IPS-18a (cell line): ENCODE results near the gene IQCH.

Experiments used
- H3K27ac ChIP-seq: one replicate; pipeline ENCODE4 v1.5.1; 2013; ENCODE audit warnings: low read length
- H3K27me3 ChIP-seq: one replicate; pipeline ENCODE4 v1.6.1; 2013; ENCODE audit warnings: mild to moderate bottlenecking, low read length; ENCODE audit not compliant: control insufficient read depth, insufficient read depth
- H3K36me3 ChIP-seq: one replicate; pipeline ENCODE4 v1.6.1; 2013; ENCODE audit warnings: low read depth, low read length; ENCODE audit not compliant: control insufficient read depth
- H3K4me1 ChIP-seq: one replicate; pipeline ENCODE4 v1.6.1; 2013; ENCODE audit warnings: low read depth, low read length; ENCODE audit not compliant: control insufficient read depth
- H3K4me3 ChIP-seq: one replicate; pipeline ENCODE4 v1.5.1; 2013; ENCODE audit warnings: low read length
- H3K9ac ChIP-seq: one replicate; pipeline ENCODE4 v1.6.1; 2013; ENCODE audit warnings: mild to moderate bottlenecking, low read length, moderate library complexity
- H3K9me3 ChIP-seq: one replicate; pipeline ENCODE4 v1.6.1; 2013; ENCODE audit warnings: low read depth, low read length; ENCODE audit not compliant: control insufficient read depth

Gene IQCH

GRCh38 chr15:67366904-67367303 lies 112.3 kb downstream of the IQCH start:
- Histone ChIP-seq H3K27me3 (no peaks in the 10 kb centered on the region), H3K36me3 (no peaks in the 10 kb centered on the region), H3K4me3 (no peak overlapping the region), H3K9me3 (no peaks in the 10 kb centered on the region), H3K27ac (no peak overlapping the region), H3K9ac (no peak overlapping the region), H3K4me1 (no peaks in the 10 kb centered on the region)

- Histone ChIP-seq H3K4me1 (no peaks in the 10 kb centered on the region), H3K9me3 (no peaks in the 10 kb centered on the region), H3K9ac (no peak overlapping the region), H3K27me3 (no peaks in the 10 kb centered on the region), H3K4me3 (no peak overlapping the region), H3K27ac (no peak overlapping the region), H3K36me3 (no peaks in the 10 kb centered on the region)
These were observed 114.9 kb downstream of the IQCH start for GRCh38 chr15:67369359-67369998.

- no peak overlapping the region for H3K4me3 ChIP-seq
- no peaks in the 10 kb centered on the region for H3K9me3 ChIP-seq
- no peaks in the 10 kb centered on the region for H3K27me3 ChIP-seq
- no peak overlapping the region for H3K9ac ChIP-seq
- no peaks in the 10 kb centered on the region for H3K4me1 ChIP-seq
- H3K27ac ChIP-seq, result no peak overlapping the region
- H3K36me3 ChIP-seq, result no peaks in the 10 kb centered on the region
These were observed 115.8 kb downstream of the IQCH start for GRCh38 chr15:67370206-67370954.

GRCh38 chr15:67372543-67372942 lies 118.0 kb downstream of the IQCH start:
- no peak overlapping the region for H3K9ac ChIP-seq
- H3K36me3 ChIP-seq, result no peaks in the 10 kb centered on the region
- no peak overlapping the region for H3K4me3 ChIP-seq
- H3K9me3 ChIP-seq, result no peaks in the 10 kb centered on the region
- no peak overlapping the region for H3K27ac ChIP-seq
- H3K4me1 ChIP-seq, result no peaks in the 10 kb centered on the region
- H3K27me3 ChIP-seq, result no peaks in the 10 kb centered on the region

GRCh38 chr15:67372986-67373675 lies 118.5 kb downstream of the IQCH start:
- H3K9me3 ChIP-seq, result no peaks in the 10 kb centered on the region
- H3K4me3 ChIP-seq, result no peak overlapping the region
- no peak overlapping the region for H3K9ac ChIP-seq
- no peak overlapping the region for H3K27ac ChIP-seq
- no peaks in the 10 kb centered on the region for H3K36me3 ChIP-seq
- no peaks in the 10 kb centered on the region for H3K4me1 ChIP-seq
- H3K27me3 ChIP-seq, result no peaks in the 10 kb centered on the region

- H3K4me1 ChIP-seq, result no peaks in the 10 kb centered on the region
- no peak overlapping the region for H3K9ac ChIP-seq
- H3K9me3 ChIP-seq, result no peaks in the 10 kb centered on the region
- H3K27ac ChIP-seq, result no peak overlapping the region
- no peaks in the 10 kb centered on the region for H3K36me3 ChIP-seq
- no peak overlapping the region for H3K4me3 ChIP-seq
- no peaks in the 10 kb centered on the region for H3K27me3 ChIP-seq
These were observed 119.4 kb downstream of the IQCH start for GRCh38 chr15:67373971-67374370.

- Histone ChIP-seq H3K27me3 (no peaks in the 10 kb centered on the region), H3K36me3 (no peaks in the 10 kb centered on the region), H3K9me3 (no peaks in the 10 kb centered on the region), H3K4me1 (no peaks in the 10 kb centered on the region), H3K4me3 (no peak overlapping the region), H3K27ac (no peak overlapping the region), H3K9ac (no peak overlapping the region)
These were observed 124.9 kb downstream of the IQCH start for GRCh38 chr15:67379530-67379929.

- Histone ChIP-seq H3K36me3 (no peaks in the 10 kb centered on the region), H3K4me3 (no peak overlapping the region), H3K9ac (no peak overlapping the region), H3K9me3 (no peaks in the 10 kb centered on the region), H3K27me3 (no peaks in the 10 kb centered on the region), H3K4me1 (no peaks in the 10 kb centered on the region), H3K27ac (no peak overlapping the region)
These were observed 126.3 kb downstream of the IQCH start for GRCh38 chr15:67380921-67381320.

- H3K9me3 ChIP-seq, result no peaks in the 10 kb centered on the region
- H3K27ac ChIP-seq, result no peak overlapping the region
- no peak overlapping the region for H3K9ac ChIP-seq
- no peaks in the 10 kb centered on the region for H3K27me3 ChIP-seq
- H3K4me3 ChIP-seq, result no peak overlapping the region
- H3K4me1 ChIP-seq, result no peaks in the 10 kb centered on the region
- H3K36me3 ChIP-seq, result no peaks in the 10 kb centered on the region
These were observed 126.9 kb downstream of the IQCH start for GRCh38 chr15:67381416-67382045.

GRCh38 chr15:67382723-67383122 lies 128.1 kb downstream of the IQCH start:
- H3K36me3 ChIP-seq, result no peaks in the 10 kb centered on the region
- no peaks in the 10 kb centered on the region for H3K4me1 ChIP-seq
- H3K9ac ChIP-seq, result no peak overlapping the region
- no peak overlapping the region for H3K4me3 ChIP-seq
- no peaks in the 10 kb centered on the region for H3K9me3 ChIP-seq
- H3K27me3 ChIP-seq, result no peaks in the 10 kb centered on the region
- H3K27ac ChIP-seq, result no peak overlapping the region

- no peak overlapping the region for H3K4me3 ChIP-seq
- H3K4me1 ChIP-seq, result no peaks in the 10 kb centered on the region
- H3K9me3 ChIP-seq, result no peaks in the 10 kb centered on the region
- no peak overlapping the region for H3K27ac ChIP-seq
- H3K9ac ChIP-seq, result no peak overlapping the region
- H3K36me3 ChIP-seq, result no peaks in the 10 kb centered on the region
- no peaks in the 10 kb centered on the region for H3K27me3 ChIP-seq
These were observed 129.3 kb downstream of the IQCH start for GRCh38 chr15:67383899-67384298.
